Ishikawa (cell line): Measurements from ENCODE around the gene TPCN1.

Experiments
- CEBPB ChIP-seq: IDR thresholded peaks from 2 replicates; pipeline ENCODE4 v1.6.1; 2012
- CREB1 ChIP-seq: IDR thresholded peaks from 2 replicates; pipeline ENCODE4 v1.6.1; 2012; ENCODE audit warnings: low read depth
- EGR1 ChIP-seq: IDR thresholded peaks from 2 replicates; pipeline ENCODE4 v1.6.1; 2012
- EP300 ChIP-seq: IDR thresholded peaks from 2 replicates; pipeline ENCODE4 v1.6.1; 2012; ENCODE audit warnings: borderline replicate concordance
- FOXM1 ChIP-seq: IDR thresholded peaks from 2 replicates; pipeline ENCODE4 v1.6.1; 2012; ENCODE audit warnings: low read depth, borderline replicate concordance
- NFIC ChIP-seq: IDR thresholded peaks from 2 replicates; pipeline ENCODE4 v1.6.1; 2012
- RAD21 ChIP-seq: IDR thresholded peaks from 2 replicates; pipeline ENCODE4 v1.6.1; 2012; ENCODE audit warnings: low read depth
- TAF1 ChIP-seq: IDR thresholded peaks from 2 replicates; pipeline ENCODE4 v1.6.1; 2012; ENCODE audit warnings: low read depth, mild to moderate bottlenecking
- TCF12 ChIP-seq: IDR thresholded peaks from 2 replicates; pipeline ENCODE4 v1.6.1; 2012; ENCODE audit warnings: low read depth
- TEAD4 ChIP-seq: IDR thresholded peaks from 2 replicates; pipeline ENCODE4 v1.6.1; 2012
- YY1 ChIP-seq: IDR thresholded peaks from 2 replicates; pipeline ENCODE4 v1.6.1; 2012; ENCODE audit warnings: low read depth
- ZBTB7A ChIP-seq: IDR thresholded peaks from 2 replicates; pipeline ENCODE4 v1.6.1; 2012; ENCODE audit warnings: low read depth
- TF ChIP-seq, protein P1 (sequence below): IDR thresholded peaks from 2 replicates; pipeline ENCODE4 v1.6.1; 2012
- TF ChIP-seq, protein P2 (sequence below): IDR thresholded peaks from 2 replicates; pipeline ENCODE4 v1.6.1; 2012
- TF ChIP-seq, protein P3 (sequence below): IDR thresholded peaks from 2 replicates; pipeline ENCODE4 v1.6.1; 2012; ENCODE audit warnings: low read depth, mild to moderate bottlenecking

TPCN1 gene

DNA sequence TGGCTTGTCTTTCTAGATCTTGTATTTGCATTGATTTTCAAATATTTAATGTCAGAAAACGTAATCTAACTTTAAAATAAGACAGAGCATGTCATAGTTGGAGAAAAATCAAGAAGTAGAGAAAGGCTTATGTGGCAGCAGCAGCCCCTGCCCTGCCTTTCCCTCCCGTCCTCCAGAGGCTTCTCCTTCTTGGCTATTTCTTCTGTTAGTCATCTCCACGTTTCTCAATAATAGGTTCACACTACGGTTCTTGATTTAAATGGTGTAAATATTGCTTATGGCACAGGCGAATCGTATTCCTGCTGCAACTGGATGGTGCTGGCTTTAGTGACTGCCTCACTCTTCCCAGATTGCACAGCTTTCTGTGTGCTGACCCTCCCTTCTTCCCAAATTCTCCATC, 70.8 kb downstream of the TPCN1 start:
- TF ChIP-seq CEBPB (no peak), EP300 (no peak), CREB1 (no peak), EGR1 (no peak), RAD21 (no peak), FOXM1 (no peak), ZBTB7A (no peak), YY1 (no peak), TEAD4 (no peak), TAF1 (no peak), NFIC (no peak), TCF12 (no peak)
- TF ChIP-seq, protein P1, sequence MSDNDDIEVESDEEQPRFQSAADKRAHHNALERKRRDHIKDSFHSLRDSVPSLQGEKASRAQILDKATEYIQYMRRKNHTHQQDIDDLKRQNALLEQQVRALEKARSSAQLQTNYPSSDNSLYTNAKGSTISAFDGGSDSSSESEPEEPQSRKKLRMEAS, result no peak
- TF ChIP-seq, protein P2, sequence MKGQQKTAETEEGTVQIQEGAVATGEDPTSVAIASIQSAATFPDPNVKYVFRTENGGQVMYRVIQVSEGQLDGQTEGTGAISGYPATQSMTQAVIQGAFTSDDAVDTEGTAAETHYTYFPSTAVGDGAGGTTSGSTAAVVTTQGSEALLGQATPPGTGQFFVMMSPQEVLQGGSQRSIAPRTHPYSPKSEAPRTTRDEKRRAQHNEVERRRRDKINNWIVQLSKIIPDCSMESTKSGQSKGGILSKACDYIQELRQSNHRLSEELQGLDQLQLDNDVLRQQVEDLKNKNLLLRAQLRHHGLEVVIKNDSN, result no peak
- TF ChIP-seq, protein P3, sequence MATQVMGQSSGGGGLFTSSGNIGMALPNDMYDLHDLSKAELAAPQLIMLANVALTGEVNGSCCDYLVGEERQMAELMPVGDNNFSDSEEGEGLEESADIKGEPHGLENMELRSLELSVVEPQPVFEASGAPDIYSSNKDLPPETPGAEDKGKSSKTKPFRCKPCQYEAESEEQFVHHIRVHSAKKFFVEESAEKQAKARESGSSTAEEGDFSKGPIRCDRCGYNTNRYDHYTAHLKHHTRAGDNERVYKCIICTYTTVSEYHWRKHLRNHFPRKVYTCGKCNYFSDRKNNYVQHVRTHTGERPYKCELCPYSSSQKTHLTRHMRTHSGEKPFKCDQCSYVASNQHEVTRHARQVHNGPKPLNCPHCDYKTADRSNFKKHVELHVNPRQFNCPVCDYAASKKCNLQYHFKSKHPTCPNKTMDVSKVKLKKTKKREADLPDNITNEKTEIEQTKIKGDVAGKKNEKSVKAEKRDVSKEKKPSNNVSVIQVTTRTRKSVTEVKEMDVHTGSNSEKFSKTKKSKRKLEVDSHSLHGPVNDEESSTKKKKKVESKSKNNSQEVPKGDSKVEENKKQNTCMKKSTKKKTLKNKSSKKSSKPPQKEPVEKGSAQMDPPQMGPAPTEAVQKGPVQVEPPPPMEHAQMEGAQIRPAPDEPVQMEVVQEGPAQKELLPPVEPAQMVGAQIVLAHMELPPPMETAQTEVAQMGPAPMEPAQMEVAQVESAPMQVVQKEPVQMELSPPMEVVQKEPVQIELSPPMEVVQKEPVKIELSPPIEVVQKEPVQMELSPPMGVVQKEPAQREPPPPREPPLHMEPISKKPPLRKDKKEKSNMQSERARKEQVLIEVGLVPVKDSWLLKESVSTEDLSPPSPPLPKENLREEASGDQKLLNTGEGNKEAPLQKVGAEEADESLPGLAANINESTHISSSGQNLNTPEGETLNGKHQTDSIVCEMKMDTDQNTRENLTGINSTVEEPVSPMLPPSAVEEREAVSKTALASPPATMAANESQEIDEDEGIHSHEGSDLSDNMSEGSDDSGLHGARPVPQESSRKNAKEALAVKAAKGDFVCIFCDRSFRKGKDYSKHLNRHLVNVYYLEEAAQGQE, result no peak

DNA sequence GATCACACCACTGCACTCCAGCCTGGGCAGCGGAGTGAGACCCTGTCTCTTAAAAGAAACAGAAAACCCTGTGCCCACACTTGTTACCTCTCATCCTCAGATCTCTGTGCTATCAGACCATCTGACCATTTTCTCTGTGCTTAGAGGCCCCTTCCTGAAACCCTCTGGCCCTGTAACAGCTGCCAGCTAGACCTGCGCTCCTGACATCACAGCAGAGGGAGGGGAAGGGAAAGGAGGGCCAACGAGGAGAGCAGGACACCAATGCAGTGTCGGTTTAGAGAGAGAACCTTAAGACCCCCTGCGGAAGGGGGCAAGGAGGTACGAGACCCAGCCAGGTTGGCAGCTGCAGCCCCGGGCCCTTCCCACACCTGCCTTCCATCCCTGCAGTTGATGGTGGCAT, 71.3 kb downstream of the TPCN1 start:
- TF ChIP-seq EGR1 (no peak), TCF12 (no peak), CEBPB (no peak), TAF1 (no peak), TEAD4 (no peak), FOXM1 (no peak), YY1 (no peak), CREB1 (no peak)
- TF ChIP-seq, protein P2, result no peak

DNA sequence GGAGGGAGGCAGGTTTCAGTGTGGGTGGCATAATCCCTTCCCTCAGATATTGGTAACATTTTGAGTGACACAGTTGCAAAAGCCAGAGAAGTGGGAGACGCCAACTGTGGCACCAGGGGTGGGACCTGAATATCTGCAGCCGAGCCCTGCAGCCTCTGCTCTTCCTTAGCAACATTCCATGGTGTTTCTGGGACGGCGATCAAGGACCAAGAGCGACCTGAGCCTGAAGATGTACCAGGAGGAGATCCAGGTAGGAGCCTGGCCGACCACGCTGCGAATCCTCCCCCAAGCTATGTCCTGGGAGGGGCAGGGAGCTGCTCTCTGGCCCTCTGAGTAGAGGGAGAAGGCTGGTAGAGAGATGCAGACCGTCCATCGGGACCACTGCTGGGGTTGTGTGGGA, 71.8 kb downstream of the TPCN1 start:
- TF ChIP-seq ZBTB7A (no peak), RAD21 (no peak), CREB1 (no peak), TAF1 (no peak), NFIC (no peak), FOXM1 (no peak), CEBPB (no peak), TCF12 (no peak), TEAD4 (no peak), EP300 (no peak), YY1 (no peak), EGR1 (no peak)
- TF ChIP-seq, protein P1, result no peak
- TF ChIP-seq, protein P2, result no peak
- TF ChIP-seq, protein P3, result no peak

DNA sequence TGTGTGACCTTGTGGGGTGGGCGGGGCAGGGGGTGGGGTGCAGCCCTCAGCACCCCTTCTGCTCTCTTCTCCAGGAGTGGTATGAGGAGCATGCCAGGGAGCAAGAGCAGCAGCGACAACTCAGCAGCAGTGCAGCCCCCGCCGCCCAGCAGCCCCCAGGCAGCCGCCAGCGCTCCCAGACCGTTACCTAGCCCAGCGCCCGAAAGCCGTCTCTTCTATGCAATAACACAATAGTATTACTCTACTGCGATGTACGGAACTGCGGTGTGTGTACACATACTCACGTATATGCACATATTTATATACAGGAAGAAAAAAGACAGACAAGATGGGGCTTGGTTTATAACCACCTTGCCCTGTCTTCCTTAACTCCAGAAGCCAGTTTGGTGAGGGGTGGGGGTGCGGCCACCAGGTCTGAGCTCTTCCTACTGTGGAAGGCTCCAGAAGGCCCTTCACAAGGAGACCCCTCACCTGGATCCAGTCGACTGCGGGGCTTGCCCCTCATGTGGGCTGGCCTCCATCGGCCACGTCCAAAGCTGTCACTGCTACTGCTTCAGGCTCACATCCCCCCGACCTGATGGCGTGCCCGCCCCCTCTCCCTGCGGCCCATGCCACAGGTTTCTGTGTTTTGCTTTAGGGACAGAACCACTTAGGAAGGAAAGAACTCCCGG, 74.8 kb downstream of the TPCN1 start:
- TF ChIP-seq YY1, result no peak
- no peak for TF ChIP-seq TEAD4
- TF ChIP-seq RAD21, result no peak
- TF ChIP-seq CEBPB, result no peak
- no peak for TF ChIP-seq FOXM1
- TF ChIP-seq, protein P3, result no peak
- TF ChIP-seq TCF12, result no peak
- TF ChIP-seq, protein P1, result no peak
- TF ChIP-seq CREB1, result no peak
- no peak for TF ChIP-seq EP300
- TF ChIP-seq TAF1, result no peak
